NK-92 treated with Interleukin-12 subunit alpha and Interleukin-12 subunit beta, amount 100 ng/mL, for 24 hours (cell line): ENCODE data around the gene URB2.
"Not testable (repeated sequence)": the region's sequence is repeated elsewhere in the genome, so short reads cannot be mapped to it uniquely, and the experiment has no call there.

Experiments used
- DNase-seq: peaks from one replicate; lab custom pipeline; 2025; lab: John Stamatoyannopoulos, UW

Gene URB2

GRCh38 chr1:229614701-229615100 is 11.3 kb upstream of the URB2 start:
- no peak for DNase-seq

GRCh38 chr1:229617351-229618100 is 8.5 kb upstream of the URB2 start:
- DNase-seq = no peak

- DNase-seq = no peak
Measured at GRCh38 chr1:229619002-229619401, 7.0 kb upstream of the URB2 start.

GRCh38 chr1:229619614-229620013 is 6.4 kb upstream of the URB2 start:
- DNase-seq = no peak

- no peak for DNase-seq
Measured at GRCh38 chr1:229620876-229621275, 5.2 kb upstream of the URB2 start.

- no peak for DNase-seq
Measured at GRCh38 chr1:229621663-229622062, 4.4 kb upstream of the URB2 start.

- not testable (repeated sequence) for DNase-seq
Measured at GRCh38 chr1:229622641-229623120, 3.4 kb upstream of the URB2 start.

- DNase-seq = no peak
Measured at GRCh38 chr1:229623225-229623624, 2.8 kb upstream of the URB2 start.

GRCh38 chr1:229623838-229624237 is 2.2 kb upstream of the URB2 start:
- no peak for DNase-seq

- DNase-seq = no peak
Measured at GRCh38 chr1:229624521-229625070, 1.5 kb upstream of the URB2 start.

- peak; percentile 53 for DNase-seq
Measured at GRCh38 chr1:229625071-229625914, 754 bp upstream of the URB2 start.

GRCh38 chr1:229627003-229627402 is 956 bp downstream of the URB2 start:
- DNase-seq = no peak

- DNase-seq = no peak
Measured at GRCh38 chr1:229629261-229629660, 3.2 kb downstream of the URB2 start.

- no peak for DNase-seq
Measured at GRCh38 chr1:229631148-229631547, 5.1 kb downstream of the URB2 start.

- DNase-seq = no peak
Measured at GRCh38 chr1:229631966-229632365, 5.9 kb downstream of the URB2 start.

GRCh38 chr1:229636042-229636441 is 10.0 kb downstream of the URB2 start:
- DNase-seq = no peak

GRCh38 chr1:229637746-229638145 is 11.7 kb downstream of the URB2 start:
- DNase-seq = no peak

GRCh38 chr1:229640455-229640854 is 14.4 kb downstream of the URB2 start:
- DNase-seq = no peak

- DNase-seq = no peak
Measured at GRCh38 chr1:229641306-229641705, 15.3 kb downstream of the URB2 start.

GRCh38 chr1:229642376-229642775 is 16.3 kb downstream of the URB2 start:
- no peak for DNase-seq

GRCh38 chr1:229642970-229643369 is 16.9 kb downstream of the URB2 start:
- no peak for DNase-seq

GRCh38 chr1:229643996-229644745 is 18.1 kb downstream of the URB2 start:
- no peak for DNase-seq
